Measurements from ENCODE around the gene RAPGEF2.
"Not testable (repeated sequence)": the region's sequence is repeated elsewhere in the genome, so short reads cannot be mapped to it uniquely, and the experiment has no call there.

Gene RAPGEF2

DNA sequence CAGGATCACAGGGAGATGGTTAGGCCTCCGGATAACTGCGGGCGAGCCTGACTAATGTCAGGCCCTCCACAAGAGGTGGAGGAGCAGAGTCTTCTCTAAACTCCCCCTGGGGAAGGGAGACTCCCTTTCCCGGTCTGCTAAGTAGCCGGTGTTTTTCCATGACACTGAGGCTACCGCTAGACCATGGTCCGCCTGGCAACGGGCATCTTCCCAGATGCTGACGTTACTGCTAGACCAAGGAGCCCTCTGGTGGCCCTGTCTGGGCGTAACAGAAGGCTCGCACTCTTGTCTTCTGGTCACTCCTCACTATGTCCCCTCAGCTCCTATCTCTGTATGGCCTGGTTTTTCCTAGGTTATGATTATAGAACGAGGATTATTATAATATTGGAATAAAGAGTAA lies 213.0 kb downstream of the RAPGEF2 start:
- H3K27ac ChIP-seq = not testable (repeated sequence)
- TF ChIP-seq, protein P1, sequence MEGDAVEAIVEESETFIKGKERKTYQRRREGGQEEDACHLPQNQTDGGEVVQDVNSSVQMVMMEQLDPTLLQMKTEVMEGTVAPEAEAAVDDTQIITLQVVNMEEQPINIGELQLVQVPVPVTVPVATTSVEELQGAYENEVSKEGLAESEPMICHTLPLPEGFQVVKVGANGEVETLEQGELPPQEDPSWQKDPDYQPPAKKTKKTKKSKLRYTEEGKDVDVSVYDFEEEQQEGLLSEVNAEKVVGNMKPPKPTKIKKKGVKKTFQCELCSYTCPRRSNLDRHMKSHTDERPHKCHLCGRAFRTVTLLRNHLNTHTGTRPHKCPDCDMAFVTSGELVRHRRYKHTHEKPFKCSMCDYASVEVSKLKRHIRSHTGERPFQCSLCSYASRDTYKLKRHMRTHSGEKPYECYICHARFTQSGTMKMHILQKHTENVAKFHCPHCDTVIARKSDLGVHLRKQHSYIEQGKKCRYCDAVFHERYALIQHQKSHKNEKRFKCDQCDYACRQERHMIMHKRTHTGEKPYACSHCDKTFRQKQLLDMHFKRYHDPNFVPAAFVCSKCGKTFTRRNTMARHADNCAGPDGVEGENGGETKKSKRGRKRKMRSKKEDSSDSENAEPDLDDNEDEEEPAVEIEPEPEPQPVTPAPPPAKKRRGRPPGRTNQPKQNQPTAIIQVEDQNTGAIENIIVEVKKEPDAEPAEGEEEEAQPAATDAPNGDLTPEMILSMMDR (conservative IDR thresholded peaks at IDR 0.05) = peak; percentile 49

DNA sequence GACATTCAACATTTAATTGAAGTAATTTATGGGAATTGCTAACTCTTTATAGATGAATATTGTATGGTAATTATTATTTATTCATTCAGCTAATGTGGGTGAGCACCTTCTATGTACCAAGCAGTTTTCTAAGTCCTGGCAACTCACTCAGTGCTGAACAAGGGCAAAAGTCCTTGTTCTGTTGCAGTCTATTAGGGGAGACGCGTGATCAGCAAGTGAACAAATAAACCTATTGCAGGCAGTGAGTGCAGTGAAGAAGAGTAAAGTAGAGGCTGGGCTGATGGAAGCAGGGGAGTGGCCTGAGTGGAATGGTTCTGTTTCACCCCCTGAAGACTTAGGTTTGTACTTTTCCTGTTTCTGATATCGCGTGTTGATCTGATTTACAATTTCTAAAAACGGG lies 214.3 kb downstream of the RAPGEF2 start:
- no peak overlapping the region for H3K27ac ChIP-seq
- no peak for TF ChIP-seq ZFX (IDR thresholded peaks at IDR 0.05)
- TF ChIP-seq, protein P1 (conservative IDR thresholded peaks at IDR 0.05) = no peak

DNA sequence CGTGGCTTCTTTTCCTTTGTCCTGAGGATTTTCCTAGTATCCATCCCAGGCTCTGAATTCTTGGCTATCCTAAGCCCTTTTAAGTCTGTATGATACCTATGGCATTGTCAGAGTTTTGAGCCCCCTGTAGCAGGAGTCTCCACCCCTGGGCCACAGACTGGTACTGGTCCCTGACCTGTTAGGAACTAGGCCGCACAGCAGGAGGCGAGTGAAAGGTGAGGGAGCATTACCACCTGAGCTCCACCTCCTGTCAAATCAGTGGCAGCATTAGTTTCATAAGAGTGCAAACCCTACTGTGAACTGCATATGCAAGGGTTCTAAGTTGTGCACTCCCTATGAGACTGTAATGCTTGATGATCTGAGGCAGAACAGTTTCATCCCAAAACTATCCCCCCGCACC lies 216.1 kb downstream of the RAPGEF2 start:
- no peak for TF ChIP-seq ZFX (IDR thresholded peaks at IDR 0.05)
- TF ChIP-seq, protein P1 (conservative IDR thresholded peaks at IDR 0.05) = no peak
- H3K27ac ChIP-seq = no peak overlapping the region

DNA sequence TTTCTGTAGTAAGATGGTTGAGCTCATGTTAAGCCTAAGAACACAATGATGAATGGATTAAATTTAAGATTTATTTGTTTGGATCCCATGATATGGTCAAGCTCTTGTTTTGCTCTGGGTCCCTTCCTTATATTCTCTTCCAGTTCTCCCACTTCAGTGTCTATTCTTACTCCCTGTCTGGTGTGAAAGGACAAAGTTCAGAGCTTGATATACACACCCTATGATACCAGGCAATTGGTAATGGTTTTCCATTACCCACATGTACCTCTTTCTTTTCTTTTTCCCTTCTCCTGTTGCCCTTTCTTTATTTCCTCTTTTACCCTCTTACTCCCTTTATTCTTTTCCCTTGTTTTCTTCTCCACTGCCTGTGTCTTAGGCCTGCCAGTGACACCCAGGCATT lies 223.6 kb downstream of the RAPGEF2 start:
- TF ChIP-seq, protein P1 (conservative IDR thresholded peaks at IDR 0.05) = no peak
- no peak for TF ChIP-seq ZFX (IDR thresholded peaks at IDR 0.05)
- H3K27ac ChIP-seq = no peak overlapping the region

DNA sequence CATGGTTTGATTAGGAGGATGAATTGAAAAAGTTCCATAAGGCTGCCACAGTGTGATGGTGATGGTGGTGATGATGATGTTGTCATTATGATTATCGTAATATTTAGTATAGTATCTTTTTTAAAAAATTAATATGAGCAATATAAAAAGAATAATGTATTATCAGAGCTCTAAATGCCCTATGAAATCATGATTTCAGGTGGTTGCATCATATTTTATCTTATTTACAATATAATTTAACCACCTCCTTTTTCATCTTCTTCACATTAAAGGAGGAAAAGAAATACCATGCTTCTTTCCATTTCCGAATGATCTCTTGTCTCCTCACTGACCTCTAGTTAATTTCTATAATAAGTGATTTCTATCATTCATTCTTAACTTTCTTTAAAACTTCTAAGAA lies 225.9 kb downstream of the RAPGEF2 start:
- TF ChIP-seq, protein P1 (conservative IDR thresholded peaks at IDR 0.05) = no peak
- no peak for TF ChIP-seq ZFX (IDR thresholded peaks at IDR 0.05)
- no peak overlapping the region for H3K27ac ChIP-seq

DNA sequence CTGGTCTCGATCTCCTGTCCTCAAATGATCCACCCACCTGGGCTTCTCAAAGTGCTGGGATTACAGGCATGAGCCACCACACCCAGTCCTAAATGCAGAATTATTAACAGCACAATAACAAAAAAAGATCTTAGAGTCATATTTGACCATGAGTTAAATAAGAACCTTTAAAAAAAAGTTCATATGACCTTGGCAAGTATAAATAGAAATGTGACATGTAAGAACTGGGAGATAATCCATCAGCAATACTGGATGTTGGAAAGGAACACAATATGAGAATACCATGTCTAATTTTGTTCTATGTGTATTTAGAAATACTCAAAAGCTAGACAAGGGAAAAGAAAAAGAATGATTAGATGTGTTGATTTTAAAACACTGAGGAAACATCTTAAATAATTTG lies 231.6 kb downstream of the RAPGEF2 start:
- TF ChIP-seq ZFX (IDR thresholded peaks at IDR 0.05) = no peak
- TF ChIP-seq, protein P1 (conservative IDR thresholded peaks at IDR 0.05) = no peak
- H3K27ac ChIP-seq = no peak overlapping the region

DNA sequence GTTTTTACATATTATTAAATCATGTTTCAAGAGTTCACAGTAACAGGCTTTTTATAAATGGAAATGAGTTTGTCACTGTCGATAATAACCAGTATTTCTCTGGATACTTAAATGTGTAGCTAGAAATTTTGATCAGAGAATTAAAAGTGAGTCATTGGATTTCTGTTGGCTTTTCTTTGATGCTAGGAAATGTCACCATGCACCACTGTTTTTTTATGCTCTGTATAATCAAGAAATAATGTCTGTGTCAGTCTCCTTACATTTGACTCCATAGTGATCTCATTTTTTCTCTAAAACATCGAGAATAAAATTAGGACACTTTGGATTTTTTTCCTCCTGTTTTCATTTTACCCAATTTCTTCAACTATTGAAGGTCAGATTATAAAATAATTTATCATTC lies 234.2 kb downstream of the RAPGEF2 start:
- H3K27ac ChIP-seq = no peak overlapping the region
- TF ChIP-seq, protein P1 (conservative IDR thresholded peaks at IDR 0.05) = no peak
- TF ChIP-seq ZFX (IDR thresholded peaks at IDR 0.05) = no peak
